Measurements from ENCODE around the gene SEC22C. TPM values are rescaled to one million over a fixed set of nuclear protein-coding genes. Genes with fewer than 3 reads are reported as not detected.

Gene SEC22C
- total and polyA plus RNA-seq, 2 of the 4 experiments (the other 2 are of a cell fraction): 24.0 to 43.9 TPM

- Histone ChIP-seq H4K20me1 (ENCODE audit: insufficient read depth, low read length) (no peaks in the 10 kb centered on the region), H4K5ac (ENCODE audit: low read depth, low read length) (no peak overlapping the region), H3K4me1 (ENCODE audit: control insufficient read depth, insufficient read depth, low read length) (no peaks in the 10 kb centered on the region), H3K27me3 (ENCODE audit: control insufficient read depth, insufficient read depth, low read length) (peaks cover 52% of the 10 kb centered on the region), H3K4me3 (ENCODE audit: insufficient read depth, low read depth, low read length) (no peak overlapping the region), H2BK20ac (ENCODE audit: low read depth, low read length) (no peak overlapping the region), H3K9me1 (ENCODE audit: insufficient read depth, low read length) (no peaks in the 10 kb centered on the region; the same call in 1 of the 2 replicates), H3K4me2 (ENCODE audit: low read depth, low read length) (no peak overlapping the region), H3K36me3 (ENCODE audit: control insufficient read depth, insufficient read depth, low read length) (no peaks in the 10 kb centered on the region), H2AK9ac (replicated peaks; ENCODE audit: low read depth, low read length, poor library complexity) (no peak overlapping the region), H4K91ac (ENCODE audit: insufficient read depth, low read depth, low read length) (no peak overlapping the region), H3K4ac (ENCODE audit: low read depth, low read length) (no peak overlapping the region), H3K14ac (replicated peaks; ENCODE audit: low read depth, low read length) (no peak overlapping the region), H3K79me1 (ENCODE audit: low read depth in 1 of 2, low read length in 2 of 2) (no peaks in the 10 kb centered on the region), H3K18ac (ENCODE audit: low read depth, low read length) (no peak overlapping the region), H3K9ac (ENCODE audit: low read depth, low read length) (no peak overlapping the region), H2AFZ (replicated peaks; ENCODE audit: low read length, poor library complexity) (no peak overlapping the region), H2AK5ac (ENCODE audit: low read depth, low read length) (no peak overlapping the region), H2BK120ac (ENCODE audit: low read depth, low read length) (no peak overlapping the region), H3K9me3 (ENCODE audit: control insufficient read depth, insufficient read depth, low read length) (no peaks in the 10 kb centered on the region), H2BK15ac (ENCODE audit: low read depth, low read length) (no peak overlapping the region), H2BK5ac (ENCODE audit: low read depth, low read length, poor library complexity, severe bottlenecking) (no peak overlapping the region), H4K8ac (ENCODE audit: low read depth in 2 of 2, low read length in 2 of 2) (no peak overlapping the region), H3K56ac (ENCODE audit: extremely low read depth, insufficient read depth, low read length) (no peak overlapping the region), H3K27ac (ENCODE audit: insufficient read depth, low read length) (no peak overlapping the region), H3K23ac (ENCODE audit: low read depth, low read length) (no peak overlapping the region)
- ATAC-seq (ENCODE audit: low read depth) (no peak), DNase-seq (no peak)
- POLR2A ChIA-PET (ENCODE audit: unreplicated experiment): no interaction called here
- intact Hi-C loops (cut with micrococcal nuclease) (no loop called here), dilution Hi-C loops (cut with HindIII; ENCODE audit: low sequenced_read_pairs, unreplicated experiment) (no loop called here), in situ Hi-C loops (cut with MboI; ENCODE audit: low sequenced_read_pairs) (no loop called here)
- no TSS peak for BruUV-seq (replicated peaks)
- WGBS, 2 experiments (ENCODE audit: extremely low coverage in 2 of 2, insufficient read length in 1 of 2): 73% methylated on average over 4 of the region's 13 CpGs; no CpG with 5 or more reads in 1 of the 2 experiments
- CTCF ChIA-PET: no interaction called here
- TF ChIP-seq CHD1 (IDR thresholded peaks at IDR 0.05; ENCODE audit: low read depth, low read length) (no peak), RFX5 (IDR thresholded peaks at IDR 0.05; ENCODE audit: low read depth, low read length) (no peak), BHLHE40 (IDR thresholded peaks at IDR 0.05; ENCODE audit: low read depth, low read length) (no peak), SMC3 (IDR thresholded peaks at IDR 0.05; ENCODE audit: low read depth, low read length) (no peak), FOS (IDR thresholded peaks at IDR 0.05; ENCODE audit: low read depth, low read length) (no peak), CTCF (conservative IDR thresholded peaks at IDR 0.05; ENCODE audit: low read depth, low read length) (no peak), USF2 (IDR thresholded peaks at IDR 0.05; ENCODE audit: low read depth, low read length) (no peak), MXI1 (IDR thresholded peaks at IDR 0.05; ENCODE audit: borderline replicate concordance, low read depth, low read length) (no peak), RCOR1 (IDR thresholded peaks at IDR 0.05; ENCODE audit: insufficient replicate concordance, low read length) (no peak)
Measured at GRCh38 chr3:42498791-42499477, 82.8 kb downstream of the SEC22C start.

All from IMR-90 (cell line).